ENCODE data around the gene SCUBE2.

Gene SCUBE2

GRCh38 chr11:9074338-9075029 is 16.9 kb downstream of the SCUBE2 start:
- Histone ChIP-seq H3K36me3 (ENCODE audit: low read length) (no peaks in the 10 kb centered on the region), H3K27me3 (ENCODE audit: low read length) (no peaks in the 10 kb centered on the region), H3K4me3 (ENCODE audit: insufficient read depth, low read length, poor library complexity, severe bottlenecking) (no peak overlapping the region), H3K4me2 (ENCODE audit: low read depth, low read length, poor library complexity, severe bottlenecking) (no peak overlapping the region), H3K79me2 (ENCODE audit: insufficient read depth, low read length) (no peaks in the 10 kb centered on the region), H3F3A (ENCODE audit: insufficient read depth) (no peaks in the 10 kb centered on the region), H3K9me3 (ENCODE audit: insufficient read depth, low read length) (no peaks in the 10 kb centered on the region), H3K27ac (ENCODE audit: low read depth, low read length) (no peak overlapping the region), H2AFZ (ENCODE audit: low read depth, low read length, severe bottlenecking) (no peak overlapping the region), H4K20me1 (ENCODE audit: low read depth, low read length) (no peaks in the 10 kb centered on the region), H3K9ac (ENCODE audit: low read length) (no peak overlapping the region), H3K9me2 (replicated peaks; ENCODE audit: insufficient read depth, low read length) (no peaks in the 10 kb centered on the region)
- TF ChIP-seq CTCF (IDR thresholded peaks at IDR 0.05; ENCODE audit: insufficient read depth, low read length, poor library complexity, severe bottlenecking) = no peak
- no peak for TF ChIP-seq EZH2phosphoT487 (conservative IDR thresholded peaks at IDR 0.05; ENCODE audit: low read length)

GRCh38 chr11:9073466-9074225 is 17.8 kb downstream of the SCUBE2 start:
- Histone ChIP-seq H3K79me2 (ENCODE audit: insufficient read depth, low read length) (no peaks in the 10 kb centered on the region), H3K9ac (ENCODE audit: low read length) (no peak overlapping the region), H3K9me2 (replicated peaks; ENCODE audit: insufficient read depth, low read length) (no peaks in the 10 kb centered on the region)

GRCh38 chr11:9072626-9073176 is 18.7 kb downstream of the SCUBE2 start:
- no peaks in the 10 kb centered on the region for H4K20me1 ChIP-seq (ENCODE audit: low read depth, low read length)
- H3K4me3 ChIP-seq (ENCODE audit: insufficient read depth, low read length, poor library complexity, severe bottlenecking) = no peak overlapping the region
- H3K27ac ChIP-seq (ENCODE audit: low read depth, low read length) = no peak overlapping the region
- no peaks in the 10 kb centered on the region for H3K27me3 ChIP-seq (ENCODE audit: low read length)
- H3K4me2 ChIP-seq (ENCODE audit: low read depth, low read length, poor library complexity, severe bottlenecking) = no peak overlapping the region
- H3K36me3 ChIP-seq (ENCODE audit: low read length) = no peaks in the 10 kb centered on the region
- H3K9ac ChIP-seq (ENCODE audit: low read length) = no peak overlapping the region
- H3K9me3 ChIP-seq (ENCODE audit: insufficient read depth, low read length) = no peaks in the 10 kb centered on the region
- TF ChIP-seq EZH2phosphoT487 (conservative IDR thresholded peaks at IDR 0.05; ENCODE audit: low read length) (no peak), CTCF (IDR thresholded peaks at IDR 0.05; ENCODE audit: insufficient read depth, low read length, poor library complexity, severe bottlenecking) (no peak)
- no peaks in the 10 kb centered on the region for H3K79me2 ChIP-seq (ENCODE audit: insufficient read depth, low read length)
- H3F3A ChIP-seq (ENCODE audit: insufficient read depth) = no peaks in the 10 kb centered on the region
- no peak overlapping the region for H2AFZ ChIP-seq (ENCODE audit: low read depth, low read length, severe bottlenecking)
- H3K9me2 ChIP-seq (replicated peaks; ENCODE audit: insufficient read depth, low read length) = no peaks in the 10 kb centered on the region

More at GRCh38 chr11:9073466-9074225, 17.8 kb downstream of the SCUBE2 start:
- H3K4me3 ChIP-seq (ENCODE audit: insufficient read depth, low read length, poor library complexity, severe bottlenecking) = no peak overlapping the region
- no peaks in the 10 kb centered on the region for H3F3A ChIP-seq (ENCODE audit: insufficient read depth)
- no peaks in the 10 kb centered on the region for H3K9me3 ChIP-seq (ENCODE audit: insufficient read depth, low read length)
- H4K20me1 ChIP-seq (ENCODE audit: low read depth, low read length) = no peaks in the 10 kb centered on the region
- H2AFZ ChIP-seq (ENCODE audit: low read depth, low read length, severe bottlenecking) = no peak overlapping the region
- TF ChIP-seq CTCF (IDR thresholded peaks at IDR 0.05; ENCODE audit: insufficient read depth, low read length, poor library complexity, severe bottlenecking) (no peak), EZH2phosphoT487 (conservative IDR thresholded peaks at IDR 0.05; ENCODE audit: low read length) (no peak)
- H3K4me2 ChIP-seq (ENCODE audit: low read depth, low read length, poor library complexity, severe bottlenecking) = no peak overlapping the region
- H3K36me3 ChIP-seq (ENCODE audit: low read length) = no peaks in the 10 kb centered on the region
- H3K27ac ChIP-seq (ENCODE audit: low read depth, low read length) = no peak overlapping the region
- H3K27me3 ChIP-seq (ENCODE audit: low read length) = no peaks in the 10 kb centered on the region
